Measurements from ENCODE around the gene VTI1B.
A peak's percentile ranks its signal among the peaks of the same experiment; 100 is the strongest.

VTI1B gene

DNA sequence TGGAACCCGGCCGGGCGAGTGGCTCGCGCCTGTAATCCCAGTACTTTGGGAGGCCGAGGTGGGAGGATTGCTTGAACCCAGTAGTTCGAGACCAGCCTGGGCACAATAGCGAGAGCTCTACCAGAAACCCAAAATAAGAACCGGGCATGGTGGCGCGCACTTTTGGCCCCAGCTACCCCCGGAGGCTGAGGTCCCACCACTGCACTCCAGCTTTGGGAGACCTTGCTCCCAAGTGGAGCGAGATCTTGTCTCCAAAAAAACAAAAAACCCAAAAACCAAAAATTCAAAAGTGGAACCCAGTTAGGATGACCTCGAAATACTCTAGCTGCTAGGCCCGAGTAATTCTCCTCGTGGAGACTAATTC, 769 bp upstream of the VTI1B start:
- DNase-seq: peak; percentile 20

DNA sequence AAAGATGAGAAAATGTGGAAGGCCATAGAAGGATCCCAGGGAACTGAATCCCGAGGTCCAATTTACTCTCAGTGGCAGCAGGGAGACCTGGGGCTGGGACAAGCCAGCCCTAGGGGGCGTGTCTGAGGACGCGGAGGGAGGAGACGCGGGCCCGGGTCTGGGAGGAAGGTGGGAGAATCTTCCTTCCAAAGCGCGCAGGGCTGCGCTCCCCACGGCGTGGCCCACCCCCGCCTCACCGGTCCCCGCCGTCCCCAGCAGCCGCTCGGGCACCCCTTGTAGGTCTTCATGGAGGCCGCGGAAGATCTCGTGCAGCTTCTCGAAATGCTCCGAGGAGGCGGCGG, 323 bp downstream of the VTI1B start:
- peak; percentile 77 for DNase-seq

DNA sequence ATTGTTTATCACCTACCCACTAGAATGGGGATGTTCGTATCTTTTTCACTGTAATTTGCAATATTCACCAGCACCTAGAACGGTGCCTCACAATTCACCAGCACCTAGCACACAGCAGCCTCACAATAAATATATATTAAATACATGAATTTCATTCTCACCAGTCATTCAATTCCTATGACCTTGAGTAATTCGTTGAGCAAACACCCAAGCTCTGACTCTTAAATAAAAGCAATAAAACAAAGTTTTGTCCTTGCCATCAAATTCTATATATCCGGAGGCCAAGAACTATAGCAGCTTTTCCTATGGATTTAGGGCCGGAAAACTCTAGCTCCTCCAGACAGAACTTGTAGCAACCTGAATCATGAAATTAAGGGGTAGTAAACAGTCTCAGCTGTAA, 981 bp downstream of the VTI1B start:
- no peak for DNase-seq

DNA sequence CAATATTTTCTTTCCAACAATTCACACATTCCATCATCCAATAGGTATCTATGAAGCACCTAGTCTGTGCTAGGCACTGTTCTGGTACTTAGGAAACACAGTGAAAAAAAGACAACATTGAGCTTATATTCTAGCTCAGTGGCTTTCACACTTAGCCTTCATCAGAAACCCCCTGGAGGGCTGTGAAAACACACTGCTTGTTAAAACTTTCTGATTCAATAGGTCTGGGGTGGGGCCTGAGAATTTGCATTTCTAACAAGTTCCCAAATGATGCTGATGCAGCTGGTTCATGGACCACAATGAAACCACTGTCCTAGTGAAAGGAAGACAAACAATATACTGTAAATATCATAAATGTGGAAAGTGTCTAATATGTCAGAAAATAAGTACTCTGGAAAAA, 5.9 kb downstream of the VTI1B start:
- no peak for DNase-seq

DNA sequence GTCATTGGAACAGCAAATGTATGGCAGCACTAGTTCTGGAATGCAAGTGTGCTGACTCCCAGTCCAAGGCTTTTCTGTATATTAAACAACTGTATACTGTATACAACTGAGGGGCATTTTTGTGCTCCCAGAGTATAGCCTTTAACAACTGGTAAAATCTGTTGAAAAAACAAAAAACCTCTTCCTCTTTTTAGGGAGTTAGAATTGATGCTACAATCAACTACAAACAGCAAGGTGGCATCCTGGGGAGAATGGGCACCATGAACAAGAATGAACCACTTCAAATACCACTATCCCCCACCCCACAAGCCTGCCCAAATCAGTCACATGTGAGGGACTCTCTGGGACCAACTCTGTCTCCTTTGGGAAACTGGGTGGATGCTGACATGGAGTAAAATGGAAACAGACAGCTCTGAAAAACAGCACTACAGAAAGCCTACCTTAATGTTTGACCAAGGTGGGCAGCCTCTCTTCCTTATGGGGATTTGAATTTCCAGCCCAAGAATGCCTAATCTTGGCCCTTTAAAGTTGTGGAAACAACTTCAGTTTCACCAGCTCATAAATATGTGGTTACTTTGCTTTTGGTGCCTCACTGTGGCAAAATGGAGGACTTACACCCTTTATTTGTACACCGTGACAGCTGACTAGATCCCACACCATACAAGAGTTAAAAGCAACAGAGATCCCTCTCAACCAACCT, 7.5 kb downstream of the VTI1B start:
- DNase-seq: peak; percentile 82

DNA sequence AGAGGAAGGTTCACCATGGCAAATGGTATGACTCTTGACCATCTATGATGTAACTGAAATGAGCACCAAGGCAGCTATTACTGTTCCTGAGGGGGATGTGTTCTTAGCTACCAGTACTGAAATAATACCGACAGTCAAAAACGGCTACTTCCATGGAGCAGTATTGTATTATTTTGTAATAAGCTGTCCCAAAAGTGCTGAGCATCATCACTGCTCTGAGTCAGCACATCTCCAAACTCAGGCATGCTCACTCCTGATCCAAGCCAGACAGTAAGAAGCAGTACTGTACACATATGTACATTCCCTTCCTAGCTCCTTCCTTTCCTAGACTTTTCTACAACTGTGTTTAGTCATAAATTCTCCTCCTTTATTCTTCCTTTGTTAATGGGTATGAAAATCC, 8.6 kb downstream of the VTI1B start:
- no peak for DNase-seq

DNA sequence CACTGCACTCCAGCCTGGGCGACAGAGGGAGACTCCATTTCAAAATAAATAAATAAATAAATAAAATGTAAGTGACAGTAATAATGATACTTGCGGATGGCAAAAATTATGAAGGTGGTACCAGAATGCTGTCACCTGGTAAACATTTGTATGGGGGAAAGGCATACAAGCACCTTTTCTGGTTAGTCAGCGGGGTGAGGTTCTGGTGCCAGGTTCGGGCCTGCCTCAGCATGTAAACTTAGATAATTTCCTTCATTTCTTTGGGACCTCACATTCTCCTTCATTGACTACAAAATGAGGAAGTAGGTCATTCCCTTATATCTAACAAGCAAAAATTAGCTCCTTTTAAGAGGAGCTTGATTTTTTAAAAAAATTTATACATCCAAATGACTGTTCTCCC, 10.8 kb downstream of the VTI1B start:
- DNase-seq: peak; percentile 21

DNA sequence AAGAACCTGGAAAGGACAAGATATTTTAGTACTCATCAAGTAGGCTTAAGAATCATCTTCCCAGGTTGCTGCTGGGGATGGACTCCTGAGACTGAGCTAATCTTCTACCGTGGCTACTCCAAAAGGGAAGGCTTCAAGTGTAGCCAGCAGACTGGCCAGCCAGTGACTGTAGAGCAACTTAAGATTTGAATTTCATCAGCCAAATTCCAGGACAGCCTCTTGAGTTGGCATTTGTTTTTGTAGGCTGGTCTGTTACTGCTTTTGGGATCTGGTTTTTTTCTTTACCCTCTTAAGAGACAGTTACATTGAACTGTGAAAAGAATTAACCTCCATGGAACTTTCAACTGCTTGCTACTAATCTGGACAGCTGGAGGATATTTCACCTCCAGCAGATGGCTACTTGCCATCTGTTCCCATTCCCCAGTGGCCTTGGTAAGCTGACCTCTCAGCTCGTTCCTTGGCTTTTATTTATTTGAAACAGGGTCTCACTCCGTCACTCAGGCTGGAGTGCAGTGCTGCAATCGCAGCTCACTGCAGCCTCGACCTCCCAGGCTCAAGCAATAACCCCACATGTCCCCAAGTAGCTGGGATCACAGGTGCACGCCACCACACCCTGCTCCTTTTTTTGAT, 20.7 kb downstream of the VTI1B start:
- no peak for DNase-seq

DNA sequence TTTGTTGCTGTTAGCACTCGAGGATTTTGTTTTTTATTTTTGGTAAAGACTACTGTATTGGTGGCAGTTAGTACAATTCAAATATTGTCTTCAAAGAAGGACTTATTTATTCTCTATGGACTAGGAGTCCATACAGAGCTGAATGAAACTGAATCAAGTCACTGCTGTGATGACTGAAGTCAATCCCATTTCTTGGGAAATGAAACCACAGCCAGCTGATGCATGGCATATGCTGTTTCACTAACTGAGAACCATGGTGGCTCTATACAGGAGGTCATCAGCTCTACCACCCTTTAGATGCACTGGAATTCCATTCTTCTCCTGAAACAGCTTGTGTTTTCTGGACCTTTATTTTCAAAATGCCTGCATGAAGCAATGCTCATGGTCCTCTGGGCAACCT, 22.2 kb downstream of the VTI1B start:
- no peak for DNase-seq

DNA sequence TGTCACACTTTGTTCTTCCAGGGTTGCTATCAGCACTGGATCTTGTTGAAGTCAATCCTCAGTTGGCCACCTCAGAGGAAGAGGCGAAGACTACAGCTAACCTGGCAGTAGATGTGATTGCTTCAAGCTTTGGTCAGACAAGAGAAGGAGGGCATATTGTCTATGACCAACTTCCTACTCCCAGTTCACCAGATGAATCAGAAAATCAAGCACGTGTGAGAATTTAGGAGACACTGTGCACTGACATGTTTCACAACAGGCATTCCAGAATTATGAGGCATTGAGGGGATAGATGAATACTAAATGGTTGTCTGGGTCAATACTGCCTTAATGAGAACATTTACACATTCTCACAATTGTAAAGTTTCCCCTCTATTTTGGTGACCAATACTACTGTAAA, 23.7 kb downstream of the VTI1B start:
- DNase-seq: no peak

DNA sequence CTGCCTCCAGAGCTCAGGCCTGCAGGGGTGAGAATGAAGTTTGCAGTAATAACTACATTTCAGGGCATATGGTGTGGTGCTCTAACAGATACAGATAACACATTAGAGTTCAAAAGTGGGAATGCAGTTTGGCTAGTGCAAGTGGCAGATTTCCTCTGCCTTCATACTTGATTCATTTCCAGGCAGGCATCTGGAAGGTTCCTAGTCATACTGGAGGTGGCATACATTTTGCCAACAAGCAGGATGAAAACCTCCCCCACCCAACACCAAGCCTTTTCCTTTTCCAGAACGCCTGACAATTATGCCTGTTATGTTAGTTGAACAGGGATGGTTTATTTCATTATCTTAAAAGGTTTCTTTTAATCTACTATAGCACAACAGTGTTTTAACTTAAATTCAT, 24.3 kb downstream of the VTI1B start:
- no peak for DNase-seq

DNA sequence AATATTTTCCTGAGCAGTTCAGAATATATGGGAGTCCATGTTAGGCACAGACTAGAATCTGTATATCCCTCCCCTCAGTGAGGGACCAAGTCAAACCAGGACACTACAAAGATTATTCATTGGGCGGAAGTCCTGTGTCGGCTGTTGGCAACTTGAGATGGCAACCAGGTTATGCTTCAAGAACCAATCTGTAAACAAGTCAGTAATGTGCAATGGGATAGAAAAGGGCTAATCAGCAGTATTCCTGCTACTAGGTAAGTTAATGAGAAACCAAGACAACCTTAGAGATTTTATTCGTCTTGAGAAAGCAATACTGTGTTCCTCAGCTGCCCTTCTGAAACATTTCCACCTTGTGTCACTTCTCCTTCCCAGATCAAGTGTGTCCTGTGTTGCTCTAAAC, 28.3 kb downstream of the VTI1B start:
- DNase-seq: no peak

DNA sequence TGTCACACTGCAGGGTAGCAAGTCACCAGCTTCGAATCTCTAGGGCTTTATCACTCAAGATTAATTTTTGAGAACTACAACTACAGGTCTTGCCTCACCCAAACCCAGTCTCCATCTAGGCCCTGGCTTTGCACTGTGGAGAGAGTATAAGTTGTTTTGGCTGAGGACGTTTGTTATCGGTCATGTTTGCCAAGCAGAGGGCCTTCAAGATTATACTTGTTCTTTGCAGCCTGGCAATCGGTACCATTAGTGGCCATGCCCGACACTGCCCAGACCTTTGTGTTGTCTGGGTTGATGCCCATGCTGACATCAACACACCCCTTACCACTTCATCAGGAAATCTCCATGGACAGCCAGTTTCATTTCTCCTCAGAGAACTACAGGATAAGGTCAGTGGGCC, 29.0 kb downstream of the VTI1B start:
- DNase-seq: no peak

DNA sequence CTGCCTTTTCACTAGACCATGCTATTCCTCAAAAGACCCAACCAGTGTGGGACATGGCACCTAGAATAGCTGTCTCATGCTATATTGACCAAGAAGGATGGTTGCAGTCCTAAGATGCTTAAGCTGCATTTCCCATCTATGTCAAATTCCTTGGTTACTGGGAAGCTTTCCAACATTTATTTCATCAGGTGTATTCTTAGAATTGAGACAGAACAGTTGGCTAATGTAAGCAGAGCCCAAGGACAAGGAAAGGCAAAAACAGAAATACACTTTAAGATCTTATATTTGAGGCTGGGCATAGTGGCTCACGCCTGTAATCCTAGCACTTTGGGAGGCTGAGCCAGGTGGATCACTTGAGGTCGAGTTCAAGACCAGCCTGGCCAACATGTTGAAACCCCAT, 30.0 kb downstream of the VTI1B start:
- DNase-seq: no peak

DNA sequence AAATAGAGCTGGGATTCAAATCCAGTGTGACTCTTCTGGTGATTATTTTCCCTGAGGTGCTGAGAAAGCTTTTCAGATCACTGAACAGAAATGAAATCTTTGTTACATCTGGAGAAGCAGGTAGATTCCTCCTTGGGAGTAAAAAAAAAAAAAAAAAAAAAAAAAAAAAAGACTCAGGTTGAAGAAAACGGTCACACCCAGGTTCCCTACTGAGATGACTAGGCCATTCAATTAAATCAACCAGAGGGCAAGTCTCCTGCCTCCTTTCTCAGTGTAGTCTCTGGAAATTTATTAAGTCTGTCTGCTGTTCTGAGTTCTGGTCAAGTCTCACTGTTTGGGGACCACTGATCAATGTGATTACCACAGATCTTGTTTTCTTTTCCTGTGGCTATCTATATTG, 30.7 kb downstream of the VTI1B start:
- no peak for DNase-seq

DNA sequence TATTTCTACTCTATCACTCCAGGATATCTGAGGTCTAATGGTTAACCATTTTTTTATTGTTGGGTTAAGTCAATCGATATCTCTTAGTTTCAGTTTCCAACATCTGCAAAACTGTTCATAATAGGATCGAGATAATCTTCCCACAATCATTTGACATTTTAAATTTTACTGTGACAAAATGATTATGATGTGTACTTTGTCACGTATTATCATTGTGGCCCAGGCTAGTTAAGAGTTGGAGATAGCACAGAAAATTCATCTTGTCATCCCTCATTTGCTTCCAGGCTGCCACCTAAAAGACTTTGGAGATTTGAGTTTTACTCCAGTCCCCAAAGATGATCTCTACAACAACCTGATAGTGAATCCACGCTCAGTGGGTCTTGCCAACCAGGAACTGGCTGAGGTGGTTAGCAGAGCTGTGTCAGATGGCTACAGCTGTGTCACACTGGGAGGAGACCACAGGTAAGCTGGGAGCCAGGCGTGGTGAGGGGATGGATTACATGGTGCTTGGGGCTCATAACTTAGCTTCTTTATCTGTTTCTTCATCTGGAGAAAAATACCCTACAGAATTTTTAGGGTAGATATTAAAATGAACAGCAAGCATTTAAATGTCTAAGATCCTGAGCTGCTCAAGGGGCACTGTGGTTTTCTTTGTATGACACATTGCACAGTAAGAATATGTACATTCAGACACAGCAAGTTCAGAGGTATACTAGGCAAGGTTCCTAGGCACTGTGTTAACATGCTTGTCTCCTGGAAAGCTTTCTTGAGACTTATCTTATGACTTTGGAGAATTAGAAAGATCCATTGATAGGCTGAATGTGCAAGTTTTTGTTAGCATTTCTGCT, 32.3 kb downstream of the VTI1B start:
- DNase-seq: peak; percentile 46

DNA sequence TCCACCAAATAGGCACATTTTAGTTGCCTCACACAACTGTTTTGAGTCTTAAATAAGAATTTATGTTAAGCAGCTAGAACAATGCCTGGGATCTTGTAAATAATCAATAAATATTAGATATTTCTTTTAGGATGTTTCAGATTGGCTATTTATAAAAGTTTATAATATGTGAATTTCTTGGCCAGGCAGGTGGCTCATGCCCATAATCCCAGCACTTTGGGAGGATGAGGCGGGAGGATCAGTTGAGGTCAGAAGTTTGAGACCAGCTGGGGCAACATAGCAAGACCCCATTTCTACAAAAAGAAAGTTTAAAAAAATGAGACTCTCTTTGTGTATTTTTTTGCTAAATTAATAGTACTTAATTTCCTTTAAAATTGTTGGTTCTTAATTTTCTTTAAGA, 33.0 kb downstream of the VTI1B start:
- DNase-seq: no peak

DNA sequence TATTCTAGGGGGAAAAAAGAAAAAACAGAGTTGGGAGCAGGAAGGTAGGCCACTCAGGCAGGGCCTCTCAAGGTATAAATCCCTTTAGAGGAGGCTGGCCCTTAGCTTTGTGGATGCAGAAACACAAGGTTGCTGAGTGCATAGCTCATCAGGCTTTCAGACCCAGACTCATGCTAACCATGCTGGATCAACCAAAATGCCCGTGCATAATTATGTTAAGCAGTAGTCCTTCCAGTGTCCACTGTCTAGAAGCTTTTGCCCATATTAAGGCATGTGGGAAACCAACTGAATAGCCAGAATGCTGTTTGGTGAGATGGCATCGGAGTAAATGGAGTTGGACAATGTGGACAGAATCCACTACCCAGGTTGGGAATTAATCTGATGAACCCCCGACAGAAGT, 35.8 kb downstream of the VTI1B start:
- DNase-seq: no peak

DNA sequence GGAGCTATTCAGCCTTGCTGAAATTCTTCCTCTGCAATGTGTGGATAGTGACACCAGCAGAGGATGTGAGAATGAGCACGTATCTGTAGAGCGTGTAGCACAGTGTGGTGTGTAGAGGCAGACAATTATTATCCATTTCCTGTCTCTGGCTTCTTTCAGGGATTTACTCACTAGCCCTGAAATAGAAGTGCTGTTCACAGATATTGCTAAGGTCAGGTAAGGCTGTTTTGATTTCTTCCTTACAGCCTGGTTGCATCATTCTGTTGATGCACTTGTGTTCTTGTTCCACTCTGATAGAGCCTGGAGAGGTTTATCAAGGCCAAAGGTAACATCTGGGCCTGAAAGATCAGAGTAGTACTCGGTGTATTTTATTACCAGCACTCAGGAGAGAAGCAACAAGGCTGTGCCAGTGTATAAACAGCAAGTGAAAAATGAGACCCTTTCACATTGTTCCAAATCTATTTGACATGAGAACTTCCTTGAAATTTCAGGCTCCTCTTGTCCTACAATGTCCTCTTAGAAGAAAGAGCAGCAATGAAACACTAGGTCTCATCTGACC, 38.0 kb downstream of the VTI1B start:
- no peak for DNase-seq

DNA sequence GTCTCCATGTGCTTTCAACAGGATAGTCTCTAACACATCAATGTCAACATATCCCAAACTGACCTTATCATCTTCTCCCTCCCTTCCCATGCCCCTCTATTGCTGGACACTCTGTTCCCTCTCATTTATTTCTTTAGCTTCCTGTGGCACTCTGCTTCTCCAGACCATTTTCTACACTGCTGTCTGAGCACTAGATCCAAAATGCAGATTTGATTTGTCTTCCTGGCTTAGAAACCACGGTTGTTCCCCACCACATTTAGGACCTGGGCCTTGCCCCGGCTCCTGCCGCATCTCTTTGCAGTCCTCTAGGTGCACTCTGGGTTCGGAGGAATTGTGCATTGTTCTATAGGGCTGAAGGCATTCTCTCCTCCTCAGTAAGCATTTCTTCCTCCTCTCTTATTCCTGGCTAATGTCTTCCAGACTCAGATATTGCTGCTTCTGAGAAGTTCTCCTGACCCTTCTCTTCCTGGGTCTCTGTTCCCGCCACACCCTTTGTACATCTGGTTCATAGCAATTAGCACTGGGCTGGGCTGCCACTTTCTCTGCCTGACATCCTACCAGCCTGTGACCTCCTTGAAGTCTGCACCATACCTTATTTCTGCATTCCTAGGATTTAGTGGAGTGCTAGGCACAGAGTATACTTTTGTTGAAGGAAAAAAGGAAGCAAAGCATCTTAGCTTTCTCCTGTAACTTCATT, 40.8 kb downstream of the VTI1B start:
- no peak for DNase-seq

DNA sequence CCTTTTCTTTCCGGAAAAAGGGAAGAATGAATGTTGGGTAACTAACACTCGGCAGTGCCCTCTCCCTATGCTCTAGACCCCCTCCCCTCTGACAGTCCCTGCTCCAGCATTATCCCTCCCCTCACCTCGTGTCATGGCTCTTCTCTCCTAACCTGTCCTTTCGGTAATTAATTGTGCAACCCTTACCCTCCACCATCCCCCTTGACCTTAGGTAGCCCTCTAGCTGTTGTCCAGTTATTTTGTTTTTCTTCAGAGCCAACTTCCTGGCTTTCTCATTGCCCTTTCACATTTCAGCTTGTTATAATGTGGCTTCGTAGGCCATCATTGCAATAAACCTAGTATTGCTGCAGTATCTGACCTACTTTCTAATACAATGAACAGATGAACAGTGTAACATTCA, 43.5 kb downstream of the VTI1B start:
- DNase-seq: no peak

DNA sequence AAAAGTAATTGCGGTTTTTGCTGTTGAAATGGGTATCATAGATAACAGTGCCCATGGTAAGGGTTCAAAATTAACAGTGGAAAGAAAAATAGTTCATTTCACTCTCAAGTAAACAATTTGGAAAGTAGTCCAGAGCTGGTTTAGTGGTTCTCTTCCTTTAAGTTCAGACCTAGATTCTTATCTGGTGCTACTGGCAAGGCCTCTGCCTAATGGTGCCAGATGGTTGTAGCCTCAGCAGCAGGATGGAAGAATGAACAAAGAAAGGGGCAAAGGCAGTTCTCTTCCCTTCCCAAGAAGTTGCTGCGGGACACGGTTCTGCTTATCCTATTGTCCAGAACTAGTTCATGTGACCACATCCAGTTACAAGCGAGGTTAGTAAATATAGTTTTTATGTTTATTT, 44.2 kb downstream of the VTI1B start:
- DNase-seq: no peak

DNA sequence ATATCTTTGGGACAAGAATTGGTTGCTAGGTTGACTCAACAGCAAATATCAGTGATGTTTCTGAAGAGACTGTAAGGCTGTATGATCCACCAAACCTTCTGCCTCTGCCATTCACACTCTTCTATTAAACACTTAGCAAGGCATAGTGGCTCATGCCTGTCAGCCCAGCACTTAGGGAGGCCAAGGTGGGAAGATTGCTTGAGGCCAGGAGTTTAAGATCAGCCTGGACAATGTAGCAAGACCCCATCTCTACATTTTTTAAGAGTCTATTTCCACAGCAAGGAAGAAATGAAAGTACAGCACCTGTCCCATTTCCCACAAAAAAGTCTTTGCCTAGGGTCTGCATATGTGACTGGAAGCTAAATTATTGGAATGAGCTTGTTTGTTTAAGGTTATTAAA, 46.9 kb downstream of the VTI1B start:
- DNase-seq: no peak
